Right lobe of liver (tissue), 6 donors: ENCODE results near the gene TMEM119. TPM values are rescaled to one million over a fixed set of nuclear protein-coding genes. Genes with fewer than 3 reads are reported as not detected.
A peak's percentile ranks its signal among the peaks of the same experiment; 100 is the strongest.

ENCODE experiments used
- ATAC-seq, 4 donors: fragments of 200-7000 bp; cut with Tn5 transposase; one replicate each; pipeline ENCODE4 v1.9.1; 2020; ENCODE audit warnings: mild to moderate bottlenecking in 4 of 4, moderate library complexity in 4 of 4
- DNase-seq, 3 donors: peaks; one replicate each; pipeline ENCODE4 v3.0.0-alpha.2; 2020
- H3K27ac ChIP-seq, 3 donors: fragments of 200-600 bp; one replicate each; pipeline ENCODE4 v1.8.0; 2022
- H3K27me3 ChIP-seq, 2 donors: fragments of 200-600 bp; one replicate each; pipeline ENCODE4 v1.8.0; 2022
- H3K36me3 ChIP-seq, 4 donors: fragments of 200-600 bp; sonication (generic) in 1 of 4; one replicate each; pipeline versions ENCODE4 v1.5.1 to v1.8.0; 2017 to 2022; ENCODE audit warnings: control low read depth in 1 of 4
- H3K4me1 ChIP-seq, 4 donors: fragments of 200-600 bp; sonication (generic) in 1 of 4; one replicate each; pipeline versions ENCODE4 v1.5.1 to v1.8.0; 2017 to 2022; ENCODE audit warnings: control low read depth in 1 of 4
- H3K4me3 ChIP-seq, 3 donors: fragments of 200-600 bp; one replicate each; pipeline ENCODE4 v1.8.0; 2022
- H3K9me3 ChIP-seq, 4 donors: fragments of 200-600 bp; sonication (generic) in 1 of 4; one replicate each; pipeline versions ENCODE4 v1.5.1 to v1.8.0; 2017 to 2022; ENCODE audit warnings: control low read depth in 1 of 4
- CTCF ChIP-seq, 4 donors: fragments of 200-600 bp in 3 of 4; fragments of 450-650 bp in 1 of 4; IDR thresholded peaks; one replicate each; pipeline versions ENCODE4 v1.5.1 to v1.8.0; 2016 to 2022; ENCODE audit warnings: antibody characterized with exemption in 4 of 4, mild to moderate bottlenecking in 2 of 4
- POLR2A ChIP-seq: fragments of 450-650 bp; IDR thresholded peaks from one replicate; pipeline ENCODE4 v1.6.1; 2017; ENCODE audit warnings: antibody characterized with exemption, mild to moderate bottlenecking
- WGBS: methylation state at CpG from one replicate; pipeline ENCODE4 v1.1.6; 2018; ENCODE audit warnings: low coverage, low lambda C conversion rate; ENCODE audit not compliant: insufficient coverage; ENCODE audit errors: missing lambda C conversion rate; 5-methylcytosine and 5-hydroxymethylcytosine counted together
- intact Hi-C, 2 donors: fragments of 100-400 bp; cut with DNase I; formaldehyde crosslinking; loops; one replicate each; pipeline versions ENCODE4 v1.11.2 to v1.14.1; 2022
- total RNA-seq, 6 experiments: library from RNA; depleted of rRNA in 2 of 6; stranded (reverse); fragments of >200 nt in 2 of 6; fragmentation: NEBNext Ultra II Directional in 3 of 6; extraction: Animal tissue kit (Norgen Biotek cat#: 25700) in 3 of 6; gene quantifications; one replicate each; pipeline versions ENCODE4 v1.1.0 to v1.2.4, GENCODE V29; 2016 to 2023
- donor health status: DM: no; HTN: yes; CAD: no.
- donor health status: DM: no; HTN: no; CAD: no.
- donor health status: DM: no; HTN: no; CAD: no.
- donor health status: DM: no; HTN: yes; CAD: no.
- donor health status: DM: no; HTN: yes; CAD: no.

Gene TMEM119
- total RNA-seq, 6 experiments from 2014 or later, result 0.09 to 0.38 (median 0.22) TPM; not detected in 2

GRCh38 chr12:108563136-108563803, 34.6 kb downstream of the TMEM119 start:
- TF ChIP-seq POLR2A (no peak), CTCF (IDR thresholded peaks at IDR 0.05) (peak; percentile 80 to 93 (median 91))
- WGBS, result 0% methylated on average over 11 of the region's 14 CpGs
- H3K9me3 ChIP-seq, result no peaks in the 10 kb centered on the region
- ATAC-seq (peak; percentile 50 to 64 (median 54)), DNase-seq (peak; percentile 79 to 82 (median 81))
- peaks cover 0 to 34% (median 6%) of the 10 kb centered on the region in 4 donors for H3K36me3 ChIP-seq
- H3K4me3 ChIP-seq, result peak overlapping the region; percentile 76 to 86 (median 77)
- H3K27ac ChIP-seq, result peak overlapping the region; percentile 82 to 90 (median 87)
- intact Hi-C loops, result no loop called here
- no peaks in the 10 kb centered on the region for H3K27me3 ChIP-seq
- H3K4me1 ChIP-seq, result peaks cover 0 to 40% (median 7%) of the 10 kb centered on the region in 4 donors

GRCh38 chr12:108562348-108563135, 35.3 kb downstream of the TMEM119 start, which contains the start of gene ISCU:
TSS of gene ISCU (plus strand) at chr12:108562596. CDS start at chr12:108562623, 27 bp downstream.
- Histone ChIP-seq H3K9me3 (no peaks in the 10 kb centered on the region), H3K27ac (peak within 1 kb of the TSS; percentile 88 to 97 (median 90)), H3K4me1 (peaks cover 0 to 40% (median 7%) of the 10 kb centered on the region in 4 donors), H3K36me3 (peaks cover 0 to 26% (median 5%) of the 10 kb centered on the region in 4 donors), H3K27me3 (no peaks in the 10 kb centered on the region), H3K4me3 (peak within 1 kb of the TSS; percentile 76 to 86 (median 77))
- intact Hi-C loops, result no loop called here
- ATAC-seq, result peak; percentile 77 to 88 (median 86)
- peak; percentile 99 for DNase-seq
- TF ChIP-seq POLR2A, result peak; percentile 97
- no peak for TF ChIP-seq CTCF (IDR thresholded peaks at IDR 0.05)
- 0% methylated on average over 25 of the region's 72 CpGs for WGBS

- intact Hi-C loops, result no loop called here
- peaks cover 0 to 20% (median under 1%) of the 10 kb centered on the region in 4 donors for H3K36me3 ChIP-seq
- WGBS, result 0% methylated on average over 13 of the region's 20 CpGs
Observed at GRCh38 chr12:108561852-108562347, 36.0 kb downstream of the TMEM119 start.

More at GRCh38 chr12:108561852-108562347, 36.0 kb downstream of the TMEM119 start:
- peak overlapping the region; percentile 76 to 86 (median 77) for H3K4me3 ChIP-seq
- H3K27me3 ChIP-seq, result no peaks in the 10 kb centered on the region
- no peaks in the 10 kb centered on the region for H3K9me3 ChIP-seq
- no peak for TF ChIP-seq CTCF (IDR thresholded peaks at IDR 0.05)
- no peak for TF ChIP-seq POLR2A
- H3K4me1 ChIP-seq, result peaks cover 0 to 40% (median 7%) of the 10 kb centered on the region in 4 donors
- DNase-seq, result no peak
- H3K27ac ChIP-seq, result peak overlapping the region; percentile 88 to 97 (median 90)
- no peak for ATAC-seq
